PFSK-1 (cell line): Measurements from ENCODE around the gene ADD2.

Experiments
- FOXP2 ChIP-seq: optimal IDR thresholded peaks from 2 replicates; pipeline ENCODE3; 2011; ENCODE audit warnings: borderline replicate concordance, control low read depth, inconsistent platforms; ENCODE audit not compliant: insufficient read depth; ENCODE audit errors: extremely low read length, extremely low read depth
- POLR2AphosphoS5 ChIP-seq: IDR thresholded peaks from 2 replicates; pipeline ENCODE4 v1.6.1; 2012; ENCODE audit warnings: low read depth, mild to moderate bottlenecking, control low read depth, low read length, moderate library complexity
- SIN3A ChIP-seq: IDR thresholded peaks from 2 replicates; pipeline ENCODE4 v1.6.1; 2012; ENCODE audit warnings: mild to moderate bottlenecking, low read length, moderate library complexity, borderline replicate concordance; ENCODE audit not compliant: insufficient read depth
- TAF1 ChIP-seq: IDR thresholded peaks from 2 replicates; pipeline ENCODE4 v1.6.1; 2012; ENCODE audit warnings: low read length, control low read depth, borderline replicate concordance; ENCODE audit not compliant: insufficient read depth
- TF ChIP-seq, protein P1 (sequence below), 2 experiments: IDR thresholded peaks; 2 replicates each; pipeline versions ENCODE4 v1.6.1 to v1.8.0; 2011 to 2012; ENCODE audit warnings: low read depth in 2 of 2, low read length in 2 of 2, control low read depth in 1 of 2, inconsistent platforms in 1 of 2, mild to moderate bottlenecking in 1 of 2, moderate library complexity in 1 of 2; ENCODE audit not compliant: insufficient read depth in 1 of 2

ADD2 gene

DNA sequence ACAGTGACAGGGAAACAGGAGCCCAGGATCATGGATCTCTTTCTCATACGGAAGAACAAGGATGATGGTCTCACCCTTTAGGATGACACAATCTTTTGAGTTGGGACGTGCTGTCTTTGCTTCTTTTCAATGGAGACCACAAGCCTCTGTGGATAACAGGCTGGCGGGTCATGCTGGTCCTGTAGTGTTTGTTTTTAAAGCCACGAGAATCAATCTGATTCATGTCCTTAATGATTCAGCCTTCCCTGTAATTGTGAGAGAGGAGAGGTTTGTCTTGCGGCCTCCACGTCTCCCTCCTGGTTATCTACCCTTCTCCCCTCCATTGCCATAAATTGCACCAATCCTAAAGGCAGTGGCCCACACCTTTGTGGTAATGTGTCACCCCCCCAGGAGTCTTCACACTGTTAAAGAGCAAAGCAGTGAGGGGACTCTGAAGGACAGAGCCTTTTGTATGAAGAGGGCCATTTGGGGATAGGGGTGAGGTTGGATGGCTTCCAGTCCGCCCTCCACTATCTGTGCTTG is 126.7 kb downstream of the ADD2 start:
- TF ChIP-seq POLR2AphosphoS5 = no peak
- TF ChIP-seq, protein P1, sequence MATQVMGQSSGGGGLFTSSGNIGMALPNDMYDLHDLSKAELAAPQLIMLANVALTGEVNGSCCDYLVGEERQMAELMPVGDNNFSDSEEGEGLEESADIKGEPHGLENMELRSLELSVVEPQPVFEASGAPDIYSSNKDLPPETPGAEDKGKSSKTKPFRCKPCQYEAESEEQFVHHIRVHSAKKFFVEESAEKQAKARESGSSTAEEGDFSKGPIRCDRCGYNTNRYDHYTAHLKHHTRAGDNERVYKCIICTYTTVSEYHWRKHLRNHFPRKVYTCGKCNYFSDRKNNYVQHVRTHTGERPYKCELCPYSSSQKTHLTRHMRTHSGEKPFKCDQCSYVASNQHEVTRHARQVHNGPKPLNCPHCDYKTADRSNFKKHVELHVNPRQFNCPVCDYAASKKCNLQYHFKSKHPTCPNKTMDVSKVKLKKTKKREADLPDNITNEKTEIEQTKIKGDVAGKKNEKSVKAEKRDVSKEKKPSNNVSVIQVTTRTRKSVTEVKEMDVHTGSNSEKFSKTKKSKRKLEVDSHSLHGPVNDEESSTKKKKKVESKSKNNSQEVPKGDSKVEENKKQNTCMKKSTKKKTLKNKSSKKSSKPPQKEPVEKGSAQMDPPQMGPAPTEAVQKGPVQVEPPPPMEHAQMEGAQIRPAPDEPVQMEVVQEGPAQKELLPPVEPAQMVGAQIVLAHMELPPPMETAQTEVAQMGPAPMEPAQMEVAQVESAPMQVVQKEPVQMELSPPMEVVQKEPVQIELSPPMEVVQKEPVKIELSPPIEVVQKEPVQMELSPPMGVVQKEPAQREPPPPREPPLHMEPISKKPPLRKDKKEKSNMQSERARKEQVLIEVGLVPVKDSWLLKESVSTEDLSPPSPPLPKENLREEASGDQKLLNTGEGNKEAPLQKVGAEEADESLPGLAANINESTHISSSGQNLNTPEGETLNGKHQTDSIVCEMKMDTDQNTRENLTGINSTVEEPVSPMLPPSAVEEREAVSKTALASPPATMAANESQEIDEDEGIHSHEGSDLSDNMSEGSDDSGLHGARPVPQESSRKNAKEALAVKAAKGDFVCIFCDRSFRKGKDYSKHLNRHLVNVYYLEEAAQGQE (IDR thresholded peaks at IDR 0.05; ENCODE audit: insufficient read depth in 1 of 2, low read depth in 2 of 2, low read length in 2 of 2) = no peak
- no peak for TF ChIP-seq TAF1
- no peak for TF ChIP-seq FOXP2
- TF ChIP-seq SIN3A = no peak

DNA sequence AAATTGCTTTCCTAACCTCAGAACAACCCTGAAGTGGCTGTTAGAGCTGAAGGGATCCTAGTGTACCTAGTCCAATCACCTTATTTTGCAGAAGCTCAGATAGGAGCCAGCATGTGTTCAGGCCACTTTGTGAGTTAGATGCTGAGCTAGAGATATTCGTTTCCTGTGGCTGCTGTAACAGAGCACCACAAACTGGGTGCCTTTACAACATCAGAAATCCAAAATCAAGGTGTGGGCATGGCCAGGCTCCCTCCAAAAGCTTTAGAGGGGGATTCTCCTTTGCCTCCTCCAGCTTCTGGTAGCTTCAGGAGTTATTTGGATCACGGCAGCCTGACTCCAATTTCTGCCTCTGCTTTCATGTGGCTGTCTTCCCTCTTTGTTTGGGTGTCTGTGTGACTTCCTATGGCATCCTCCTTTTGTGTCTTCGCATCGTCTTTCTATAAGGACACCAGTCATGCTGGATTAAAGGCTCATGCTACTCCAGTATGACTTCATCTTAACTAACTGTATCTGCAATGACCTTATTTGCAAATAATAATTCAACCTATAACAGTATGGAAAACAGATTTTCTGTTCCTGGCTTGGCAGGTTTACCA is 128.1 kb downstream of the ADD2 start:
- TF ChIP-seq FOXP2 (no peak), POLR2AphosphoS5 (no peak), SIN3A (no peak), TAF1 (no peak)
- TF ChIP-seq, protein P1 (IDR thresholded peaks at IDR 0.05; ENCODE audit: insufficient read depth in 1 of 2, low read depth in 2 of 2, low read length in 2 of 2) = no peak

DNA sequence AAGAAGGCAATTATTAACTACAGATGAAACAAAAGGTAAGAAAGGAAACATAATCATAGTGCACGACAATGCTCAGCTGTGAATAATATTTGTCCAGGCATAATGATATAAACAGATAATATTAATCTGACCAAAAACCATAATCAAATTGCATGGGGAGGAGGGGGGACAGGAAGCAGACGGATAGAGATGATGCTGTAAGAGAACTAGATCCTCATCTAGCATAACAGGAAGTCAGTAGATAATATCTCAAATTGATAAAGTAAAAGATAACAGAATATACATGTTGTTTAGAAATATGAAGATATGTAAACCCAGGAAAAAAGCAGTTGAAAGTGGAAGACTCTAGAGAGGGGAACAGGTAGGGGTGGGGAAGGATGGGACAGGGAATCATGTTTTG is 129.4 kb downstream of the ADD2 start:
- TF ChIP-seq, protein P1 (IDR thresholded peaks at IDR 0.05; ENCODE audit: insufficient read depth in 1 of 2, low read depth in 2 of 2, low read length in 2 of 2) = no peak
- TF ChIP-seq POLR2AphosphoS5 (no peak), TAF1 (no peak), FOXP2 (no peak), SIN3A (no peak)

DNA sequence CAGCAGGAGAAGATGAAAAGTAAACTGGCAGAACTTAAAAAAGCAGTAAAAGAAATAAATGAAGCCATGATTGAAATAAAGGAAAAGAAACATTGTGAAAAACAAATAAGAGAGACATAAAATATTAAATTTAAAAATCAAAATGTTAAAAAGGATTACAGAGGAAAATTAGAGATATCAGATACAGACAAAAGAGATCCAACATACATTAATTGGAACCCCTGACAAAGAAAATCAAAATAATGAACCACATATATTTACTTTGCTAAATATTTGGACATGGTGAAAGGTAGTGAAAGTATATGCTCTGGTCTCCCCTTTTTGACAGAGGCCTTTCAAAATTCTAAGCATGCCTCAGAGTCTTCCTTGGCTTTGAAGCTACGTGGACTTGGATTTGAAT is 134.5 kb downstream of the ADD2 start:
- TF ChIP-seq SIN3A (no peak), POLR2AphosphoS5 (no peak), TAF1 (no peak), FOXP2 (no peak)
- TF ChIP-seq, protein P1 (IDR thresholded peaks at IDR 0.05; ENCODE audit: insufficient read depth in 1 of 2, low read depth in 2 of 2, low read length in 2 of 2) = no peak

DNA sequence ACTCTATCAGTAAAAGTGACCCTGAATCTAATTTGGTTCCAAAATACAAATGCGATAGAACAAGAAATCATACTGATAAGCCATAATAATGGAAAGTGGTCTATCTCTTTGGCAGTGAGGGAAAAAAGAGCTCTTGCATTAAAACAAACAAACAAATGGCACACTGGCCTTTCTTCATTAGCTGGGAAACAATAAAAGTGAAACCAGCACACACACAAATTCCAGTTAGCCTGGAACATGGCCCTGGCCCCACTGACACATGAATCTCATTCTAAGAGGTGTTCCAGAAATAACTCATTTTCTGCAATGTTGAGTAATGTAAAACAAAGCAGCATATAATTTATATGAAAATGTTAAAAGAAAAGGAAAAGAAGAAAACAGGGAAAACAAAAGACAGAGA is 135.0 kb downstream of the ADD2 start:
- TF ChIP-seq FOXP2 = no peak
